Thyroid gland (tissue), 4 donors: Measurements from ENCODE around the gene TTC16.

Experiments used
- POLR2A ChIP-seq, 2 donors: fragments of 450-650 bp; IDR thresholded peaks; one replicate each; pipeline ENCODE4 v1.6.1; 2017; ENCODE audit warnings: antibody characterized with exemption in 2 of 2, mild to moderate bottlenecking in 2 of 2, moderate library complexity in 1 of 2
- TF ChIP-seq, protein P1 (sequence below), 6 experiments: fragments of 200-600 bp in 3 of 6; fragments of 450-650 bp in 3 of 6; sonication (generic) in 3 of 6; IDR thresholded peaks; one replicate each; pipeline ENCODE4 v1.5.1; 2016 to 2019; ENCODE audit warnings: antibody characterized with exemption in 6 of 6, mild to moderate bottlenecking in 2 of 6, inconsistent platforms in 1 of 6, moderate library complexity in 1 of 6

DNA sequence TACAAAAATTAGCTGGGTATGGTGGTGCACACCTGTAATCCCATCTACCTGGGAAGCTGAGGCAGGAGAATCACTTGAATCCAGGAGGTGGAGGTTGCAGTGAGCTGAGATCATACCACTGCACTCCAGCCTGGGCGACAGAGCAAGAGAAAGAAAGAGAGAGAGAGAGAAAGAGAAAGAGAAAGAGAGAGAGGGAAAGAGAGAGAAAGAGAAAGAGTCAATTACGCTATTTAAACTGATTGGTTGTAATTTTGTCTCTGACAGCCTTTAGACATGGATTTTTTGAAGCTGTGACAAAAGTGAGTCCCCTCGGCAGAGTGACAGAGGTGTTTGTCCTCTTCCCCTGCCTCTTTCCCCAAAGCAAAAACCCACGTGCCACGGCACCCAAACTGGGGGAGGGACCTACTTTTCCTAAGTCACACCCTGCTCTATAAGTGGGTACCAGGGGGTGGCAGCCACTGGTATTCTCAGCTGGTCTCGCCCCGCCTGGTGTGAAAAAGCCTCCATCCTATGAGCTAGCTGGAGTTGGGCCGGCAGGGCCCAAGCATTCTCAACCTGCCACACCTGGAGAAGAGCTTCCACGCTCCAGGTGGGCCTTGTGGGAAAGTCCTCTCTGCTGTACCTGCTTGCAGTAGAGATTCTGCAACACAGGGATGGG, 12.5 kb upstream of the TTC16 start:
- TF ChIP-seq, protein P1, sequence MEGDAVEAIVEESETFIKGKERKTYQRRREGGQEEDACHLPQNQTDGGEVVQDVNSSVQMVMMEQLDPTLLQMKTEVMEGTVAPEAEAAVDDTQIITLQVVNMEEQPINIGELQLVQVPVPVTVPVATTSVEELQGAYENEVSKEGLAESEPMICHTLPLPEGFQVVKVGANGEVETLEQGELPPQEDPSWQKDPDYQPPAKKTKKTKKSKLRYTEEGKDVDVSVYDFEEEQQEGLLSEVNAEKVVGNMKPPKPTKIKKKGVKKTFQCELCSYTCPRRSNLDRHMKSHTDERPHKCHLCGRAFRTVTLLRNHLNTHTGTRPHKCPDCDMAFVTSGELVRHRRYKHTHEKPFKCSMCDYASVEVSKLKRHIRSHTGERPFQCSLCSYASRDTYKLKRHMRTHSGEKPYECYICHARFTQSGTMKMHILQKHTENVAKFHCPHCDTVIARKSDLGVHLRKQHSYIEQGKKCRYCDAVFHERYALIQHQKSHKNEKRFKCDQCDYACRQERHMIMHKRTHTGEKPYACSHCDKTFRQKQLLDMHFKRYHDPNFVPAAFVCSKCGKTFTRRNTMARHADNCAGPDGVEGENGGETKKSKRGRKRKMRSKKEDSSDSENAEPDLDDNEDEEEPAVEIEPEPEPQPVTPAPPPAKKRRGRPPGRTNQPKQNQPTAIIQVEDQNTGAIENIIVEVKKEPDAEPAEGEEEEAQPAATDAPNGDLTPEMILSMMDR (IDR thresholded peaks at IDR 0.05) = no peak
- no peak for TF ChIP-seq POLR2A (IDR thresholded peaks at IDR 0.05)
